Retinal pigment epithelial cell (primary cell): Measurements from ENCODE around the gene TTYH3.

Experiments used
- DNase-seq: peaks from one replicate; pipeline ENCODE4 v3.0.0-alpha.2; 2010; ENCODE audit warnings: low read depth
- H3K4me3 ChIP-seq: 2 replicates; pipeline ENCODE4 v1.5.1; 2011; ENCODE audit warnings: mild to moderate bottlenecking, low read length, control low read depth, moderate library complexity
- TF ChIP-seq, protein P1 (sequence below): conservative IDR thresholded peaks from 2 replicates; pipeline ENCODE4 v1.5.1; 2011; ENCODE audit warnings: low read depth, low read length, control low read depth, inconsistent platforms

TTYH3 gene

GRCh38 chr7:2613098-2613930 is 18.5 kb upstream of the TTYH3 start:
- H3K4me3 ChIP-seq: no peak overlapping the region
- DNase-seq: no peak
- TF ChIP-seq, protein P1, sequence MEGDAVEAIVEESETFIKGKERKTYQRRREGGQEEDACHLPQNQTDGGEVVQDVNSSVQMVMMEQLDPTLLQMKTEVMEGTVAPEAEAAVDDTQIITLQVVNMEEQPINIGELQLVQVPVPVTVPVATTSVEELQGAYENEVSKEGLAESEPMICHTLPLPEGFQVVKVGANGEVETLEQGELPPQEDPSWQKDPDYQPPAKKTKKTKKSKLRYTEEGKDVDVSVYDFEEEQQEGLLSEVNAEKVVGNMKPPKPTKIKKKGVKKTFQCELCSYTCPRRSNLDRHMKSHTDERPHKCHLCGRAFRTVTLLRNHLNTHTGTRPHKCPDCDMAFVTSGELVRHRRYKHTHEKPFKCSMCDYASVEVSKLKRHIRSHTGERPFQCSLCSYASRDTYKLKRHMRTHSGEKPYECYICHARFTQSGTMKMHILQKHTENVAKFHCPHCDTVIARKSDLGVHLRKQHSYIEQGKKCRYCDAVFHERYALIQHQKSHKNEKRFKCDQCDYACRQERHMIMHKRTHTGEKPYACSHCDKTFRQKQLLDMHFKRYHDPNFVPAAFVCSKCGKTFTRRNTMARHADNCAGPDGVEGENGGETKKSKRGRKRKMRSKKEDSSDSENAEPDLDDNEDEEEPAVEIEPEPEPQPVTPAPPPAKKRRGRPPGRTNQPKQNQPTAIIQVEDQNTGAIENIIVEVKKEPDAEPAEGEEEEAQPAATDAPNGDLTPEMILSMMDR: no peak

GRCh38 chr7:2613931-2614600 is 17.7 kb upstream of the TTYH3 start:
- DNase-seq: no peak
- no peak overlapping the region for H3K4me3 ChIP-seq
- TF ChIP-seq, protein P1: no peak

GRCh38 chr7:2614631-2615330 is 17.0 kb upstream of the TTYH3 start:
- no peak overlapping the region for H3K4me3 ChIP-seq
- TF ChIP-seq, protein P1: no peak
- DNase-seq: no peak

GRCh38 chr7:2616387-2617324 is 15.1 kb upstream of the TTYH3 start:
- no peak overlapping the region for H3K4me3 ChIP-seq
- TF ChIP-seq, protein P1: no peak
- DNase-seq: no peak

- no peak overlapping the region for H3K4me3 ChIP-seq
- no peak for DNase-seq
- TF ChIP-seq, protein P1: no peak
Measured at GRCh38 chr7:2617325-2617905, 14.4 kb upstream of the TTYH3 start.

DNA sequence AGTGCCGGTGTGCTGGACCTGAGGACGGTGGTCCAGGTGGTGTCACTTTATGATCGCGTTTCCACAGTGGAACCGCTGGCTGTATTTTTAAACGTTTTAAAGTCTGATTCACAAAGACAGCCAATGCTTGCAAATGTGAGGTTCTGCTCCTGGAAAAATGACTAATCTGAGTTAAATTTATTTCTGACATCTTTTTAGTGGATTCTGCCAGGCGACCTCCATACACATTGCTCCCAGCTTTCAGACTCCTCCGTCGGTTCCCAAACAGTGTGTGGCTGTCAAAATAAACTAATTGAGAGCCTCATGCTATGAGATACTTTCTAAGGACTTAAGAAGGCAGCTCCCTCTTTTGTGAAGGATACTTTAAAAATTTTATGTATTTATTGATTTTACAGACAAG is 12.7 kb upstream of the TTYH3 start:
- peak overlapping the region; percentile 24 for H3K4me3 ChIP-seq
- TF ChIP-seq, protein P1: no peak
- no peak for DNase-seq
